ENCODE data around the gene MTHFSD.

The MTHFSD gene

GRCh38 chr16:86584071-86584685, 29.1 kb upstream of the MTHFSD start:
- no peak for DNase-seq (ENCODE audit: low spot score)

- no peak for DNase-seq (ENCODE audit: low spot score)
Observed at GRCh38 chr16:86581458-86581857, 26.4 kb upstream of the MTHFSD start.

GRCh38 chr16:86580791-86581170, 25.7 kb upstream of the MTHFSD start:
- no peak for DNase-seq (ENCODE audit: low spot score)

GRCh38 chr16:86580063-86580790, 25.2 kb upstream of the MTHFSD start:
- no peak for DNase-seq (ENCODE audit: low spot score)

- no peak for DNase-seq (ENCODE audit: low spot score)
Observed at GRCh38 chr16:86579268-86580062, 24.4 kb upstream of the MTHFSD start.

GRCh38 chr16:86578611-86579267, 23.7 kb upstream of the MTHFSD start:
- DNase-seq (ENCODE audit: low spot score) = no peak

- no peak for DNase-seq (ENCODE audit: low spot score)
Observed at GRCh38 chr16:86578061-86578599, 23.1 kb upstream of the MTHFSD start, which contains the start of gene FOXL1. TSS of gene FOXL1 (plus strand) at chr16:86578549. CDS start at chr16:86578724, 175 bp downstream.

- DNase-seq (ENCODE audit: low spot score) = no peak
Observed at GRCh38 chr16:86577314-86577971, 22.4 kb upstream of the MTHFSD start.

- no peak for DNase-seq (ENCODE audit: low spot score)
Observed at GRCh38 chr16:86576591-86577313, 21.7 kb upstream of the MTHFSD start.

GRCh38 chr16:86575754-86576557, 20.9 kb upstream of the MTHFSD start:
- DNase-seq (ENCODE audit: low spot score) = peak; percentile 62

GRCh38 chr16:86575095-86575685, 20.2 kb upstream of the MTHFSD start:
- no peak for DNase-seq (ENCODE audit: low spot score)

- DNase-seq (ENCODE audit: low spot score) = no peak
Observed at GRCh38 chr16:86574646-86575045, 19.6 kb upstream of the MTHFSD start.

- DNase-seq (ENCODE audit: low spot score) = no peak
Observed at GRCh38 chr16:86573646-86574508, 18.8 kb upstream of the MTHFSD start.

- no peak for DNase-seq (ENCODE audit: low spot score)
Observed at GRCh38 chr16:86573215-86573614, 18.2 kb upstream of the MTHFSD start.

- DNase-seq (ENCODE audit: low spot score) = no peak
Observed at GRCh38 chr16:86572606-86573005, 17.6 kb upstream of the MTHFSD start.

- no peak for DNase-seq (ENCODE audit: low spot score)
Observed at GRCh38 chr16:86572041-86572521, 17.0 kb upstream of the MTHFSD start.

- DNase-seq (ENCODE audit: low spot score) = no peak
Observed at GRCh38 chr16:86571530-86571915, 16.5 kb upstream of the MTHFSD start.
